DND-41 (cell line): ENCODE measurements around the gene MVB12B.

Experiments used
- EZH2 ChIP-seq: IDR thresholded peaks from 3 replicates; pipeline ENCODE4 v1.6.1; 2012; ENCODE audit warnings: borderline replicate concordance, low read depth, mild to moderate bottlenecking, moderate library complexity, low read length, inconsistent platforms; ENCODE audit not compliant: severe bottlenecking
- TF ChIP-seq, protein P1 (sequence below): IDR thresholded peaks from 2 replicates; pipeline ENCODE4 v1.5.1; 2012; ENCODE audit warnings: borderline replicate concordance, low read length, moderate library complexity, mild to moderate bottlenecking; ENCODE audit not compliant: poor library complexity, severe bottlenecking; ENCODE audit errors: extremely low read depth

DNA sequence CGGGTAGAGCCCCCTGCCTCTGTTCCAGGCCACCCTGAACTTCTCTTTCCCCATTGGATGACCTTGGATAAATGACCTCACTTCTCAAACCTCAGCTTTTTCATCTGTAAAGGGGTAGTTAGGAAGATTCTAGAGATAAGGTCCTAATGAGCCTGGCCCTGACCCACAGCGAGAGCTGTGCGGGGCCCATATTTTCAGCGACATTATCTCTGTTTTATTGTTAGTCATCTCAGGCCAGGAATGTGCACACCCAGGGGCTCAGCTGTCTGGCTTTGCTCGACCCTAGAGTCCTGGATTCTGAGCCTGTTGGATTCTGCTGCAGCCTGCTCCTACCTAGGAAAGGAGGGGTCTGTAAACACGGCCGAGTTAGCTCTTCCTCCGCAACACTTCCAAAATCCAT, 205.9 kb downstream of the MVB12B start:
- TF ChIP-seq, protein P1, sequence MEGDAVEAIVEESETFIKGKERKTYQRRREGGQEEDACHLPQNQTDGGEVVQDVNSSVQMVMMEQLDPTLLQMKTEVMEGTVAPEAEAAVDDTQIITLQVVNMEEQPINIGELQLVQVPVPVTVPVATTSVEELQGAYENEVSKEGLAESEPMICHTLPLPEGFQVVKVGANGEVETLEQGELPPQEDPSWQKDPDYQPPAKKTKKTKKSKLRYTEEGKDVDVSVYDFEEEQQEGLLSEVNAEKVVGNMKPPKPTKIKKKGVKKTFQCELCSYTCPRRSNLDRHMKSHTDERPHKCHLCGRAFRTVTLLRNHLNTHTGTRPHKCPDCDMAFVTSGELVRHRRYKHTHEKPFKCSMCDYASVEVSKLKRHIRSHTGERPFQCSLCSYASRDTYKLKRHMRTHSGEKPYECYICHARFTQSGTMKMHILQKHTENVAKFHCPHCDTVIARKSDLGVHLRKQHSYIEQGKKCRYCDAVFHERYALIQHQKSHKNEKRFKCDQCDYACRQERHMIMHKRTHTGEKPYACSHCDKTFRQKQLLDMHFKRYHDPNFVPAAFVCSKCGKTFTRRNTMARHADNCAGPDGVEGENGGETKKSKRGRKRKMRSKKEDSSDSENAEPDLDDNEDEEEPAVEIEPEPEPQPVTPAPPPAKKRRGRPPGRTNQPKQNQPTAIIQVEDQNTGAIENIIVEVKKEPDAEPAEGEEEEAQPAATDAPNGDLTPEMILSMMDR = no peak
- TF ChIP-seq EZH2 = no peak
